CD4-positive, alpha-beta T cell treated with Interleukin-10 for 1 hour (primary cell): Measurements from ENCODE around the gene OR2V2.

Source experiments
- DNase-seq: peaks from one replicate; pipeline ENCODE4 v3.0.0-alpha.2; 2020

Gene OR2V2

DNA sequence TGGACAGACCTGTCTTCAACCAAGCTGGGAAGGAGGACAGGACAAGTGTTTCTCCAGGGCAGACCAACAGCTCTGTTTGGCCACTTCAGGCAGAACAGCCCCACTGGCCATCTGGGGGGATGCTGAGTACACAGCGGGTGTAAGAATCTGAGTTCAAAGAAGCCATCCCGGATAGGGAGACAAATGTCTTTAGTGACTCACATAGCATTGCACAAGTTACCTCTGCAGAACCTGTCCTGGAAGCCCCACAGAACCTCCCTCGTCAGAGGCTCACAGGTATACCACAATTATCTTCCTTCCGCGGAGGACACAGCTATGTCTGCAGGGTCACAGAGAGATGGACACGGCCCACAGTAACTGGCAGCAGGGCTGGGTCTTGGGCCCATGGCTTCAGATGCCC lies 2.0 kb downstream of the OR2V2 start:
- no peak for DNase-seq

DNA sequence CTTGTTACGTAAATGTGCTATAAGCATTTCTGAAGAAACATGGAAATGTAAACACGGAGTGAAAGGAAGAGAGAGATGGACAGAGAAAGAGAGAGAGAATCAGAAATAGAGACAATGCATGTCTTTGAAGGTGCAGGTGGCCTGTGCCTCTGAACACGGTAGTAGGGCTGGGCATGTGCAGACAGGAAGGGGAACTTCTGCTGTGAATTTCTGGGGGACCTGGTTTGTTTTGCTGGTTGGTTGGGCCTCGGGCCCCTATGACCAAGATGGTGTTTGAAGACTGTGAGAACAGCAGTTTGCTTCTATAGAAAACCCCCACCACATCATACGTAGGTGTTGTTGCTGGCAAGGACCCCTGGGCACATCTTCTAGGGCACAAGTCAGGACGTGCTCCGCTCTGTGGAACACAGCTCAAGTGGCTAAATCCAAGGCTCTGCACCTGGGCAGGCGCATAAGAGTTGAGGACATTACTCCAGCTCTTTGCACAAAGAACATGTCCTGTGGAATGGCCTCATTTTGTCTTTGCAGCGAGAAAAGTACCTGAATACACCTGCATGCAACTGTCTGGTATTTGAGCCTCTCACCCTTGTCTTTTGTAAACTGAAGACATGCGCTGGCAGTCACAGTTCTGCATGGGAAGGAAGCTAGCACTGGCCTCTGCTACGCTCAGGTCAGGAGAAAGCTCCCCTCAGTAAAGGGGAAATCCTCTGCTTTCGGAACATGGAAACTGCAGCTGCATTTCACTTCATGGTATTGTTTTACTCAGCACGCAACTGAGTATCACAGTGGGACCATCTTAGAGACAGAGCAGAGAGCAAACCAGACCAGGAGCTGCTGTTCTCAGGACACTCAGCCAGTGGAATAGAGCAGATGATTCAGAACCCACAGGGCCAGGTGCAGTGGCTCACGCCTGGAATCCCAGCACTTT lies 2.7 kb downstream of the OR2V2 start:
- no peak for DNase-seq

DNA sequence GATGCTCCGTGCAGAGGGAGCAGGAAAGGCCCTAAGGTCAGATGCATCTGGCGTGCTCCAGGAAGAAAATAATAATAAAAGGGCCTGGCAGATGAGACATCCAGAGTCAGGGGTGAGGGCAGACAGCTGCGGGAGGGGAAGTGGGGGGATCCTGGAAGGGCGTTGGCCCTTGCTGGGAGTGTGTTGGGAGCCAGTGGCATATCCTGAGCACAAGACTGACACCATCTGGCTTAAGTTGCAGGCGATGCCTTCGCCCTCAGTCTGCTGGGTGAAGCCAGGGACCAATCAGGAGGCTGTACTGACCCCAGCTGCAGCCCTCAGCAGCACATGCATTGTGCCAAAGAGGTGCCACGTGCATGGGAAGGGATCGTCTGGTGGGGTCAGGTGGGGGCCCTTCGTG lies 3.8 kb downstream of the OR2V2 start:
- DNase-seq: no peak

DNA sequence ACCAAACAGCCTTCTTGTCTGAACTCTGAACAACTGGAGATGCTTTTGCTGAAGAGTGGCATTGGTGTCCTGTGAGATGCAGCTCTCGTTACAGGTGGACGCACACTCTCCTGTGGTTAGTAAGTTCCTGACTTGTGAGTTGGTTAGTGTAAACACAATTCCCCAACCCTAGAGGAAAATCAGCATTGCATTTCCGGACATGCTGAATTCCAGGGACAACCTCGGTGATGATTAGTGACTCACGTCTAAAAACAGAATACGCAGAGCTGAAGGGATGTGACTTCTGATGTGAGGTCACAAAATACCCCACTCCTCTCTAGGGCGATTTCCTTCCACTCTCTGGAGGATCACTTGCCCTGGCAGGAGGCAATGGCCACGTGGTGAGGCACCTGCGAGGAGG lies 5.0 kb downstream of the OR2V2 start:
- DNase-seq: no peak

DNA sequence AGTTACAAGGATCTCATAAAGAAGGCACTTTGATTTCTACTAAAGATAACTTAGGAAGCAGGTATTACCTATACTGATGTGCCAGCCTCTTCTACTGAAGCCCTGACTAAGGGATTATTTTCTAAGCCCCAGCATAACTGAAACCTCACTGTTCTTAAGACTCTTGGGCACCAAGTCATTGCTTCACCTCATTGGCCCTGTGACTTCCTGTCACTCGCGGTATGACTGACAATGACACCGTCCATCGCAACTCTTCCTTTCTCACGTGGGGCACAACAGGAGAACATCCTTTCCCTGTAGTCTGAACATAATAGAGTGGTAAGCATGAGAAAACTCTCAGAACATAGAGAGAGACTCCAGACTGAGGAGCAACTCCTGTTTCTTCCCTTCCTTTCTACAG lies 6.4 kb downstream of the OR2V2 start:
- no peak for DNase-seq

DNA sequence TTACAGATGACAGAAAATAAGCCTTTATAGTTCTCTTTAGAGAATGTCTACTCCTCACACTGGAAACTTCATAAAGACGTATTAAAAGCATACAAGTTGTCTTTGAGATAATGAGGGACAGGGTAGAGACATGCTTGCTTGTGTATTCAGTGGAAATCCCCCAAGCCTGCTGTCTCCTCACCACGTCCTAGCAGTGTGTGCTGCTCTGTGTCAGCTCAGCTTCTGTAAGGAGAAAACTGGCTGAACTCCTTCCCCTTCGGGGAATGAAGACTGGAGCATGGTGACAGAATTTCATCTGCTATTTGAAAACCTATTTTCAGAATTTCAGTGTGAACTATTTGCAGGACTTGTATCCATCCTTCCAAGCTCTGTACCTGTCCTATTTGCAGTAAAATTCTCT lies 9.4 kb downstream of the OR2V2 start:
- DNase-seq: no peak

DNA sequence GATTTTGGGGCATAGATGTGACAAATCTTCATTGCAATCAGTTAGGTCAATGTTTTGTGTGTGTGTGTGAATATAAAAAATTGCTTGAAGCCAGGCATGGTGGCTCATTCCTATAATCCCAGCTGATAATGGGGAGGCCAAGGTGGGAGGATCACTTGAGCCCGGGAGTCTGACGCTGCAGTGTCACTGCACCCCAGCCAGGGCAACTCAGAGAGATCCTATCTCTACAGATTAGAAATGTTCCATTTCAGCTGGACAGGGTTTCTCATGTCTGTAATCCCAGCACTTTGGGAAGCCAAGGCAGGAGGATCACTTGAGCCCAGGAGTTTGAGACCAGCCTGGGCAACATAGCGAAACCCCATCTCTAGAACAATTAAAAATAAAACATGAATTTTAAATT lies 11.5 kb downstream of the OR2V2 start:
- no peak for DNase-seq

DNA sequence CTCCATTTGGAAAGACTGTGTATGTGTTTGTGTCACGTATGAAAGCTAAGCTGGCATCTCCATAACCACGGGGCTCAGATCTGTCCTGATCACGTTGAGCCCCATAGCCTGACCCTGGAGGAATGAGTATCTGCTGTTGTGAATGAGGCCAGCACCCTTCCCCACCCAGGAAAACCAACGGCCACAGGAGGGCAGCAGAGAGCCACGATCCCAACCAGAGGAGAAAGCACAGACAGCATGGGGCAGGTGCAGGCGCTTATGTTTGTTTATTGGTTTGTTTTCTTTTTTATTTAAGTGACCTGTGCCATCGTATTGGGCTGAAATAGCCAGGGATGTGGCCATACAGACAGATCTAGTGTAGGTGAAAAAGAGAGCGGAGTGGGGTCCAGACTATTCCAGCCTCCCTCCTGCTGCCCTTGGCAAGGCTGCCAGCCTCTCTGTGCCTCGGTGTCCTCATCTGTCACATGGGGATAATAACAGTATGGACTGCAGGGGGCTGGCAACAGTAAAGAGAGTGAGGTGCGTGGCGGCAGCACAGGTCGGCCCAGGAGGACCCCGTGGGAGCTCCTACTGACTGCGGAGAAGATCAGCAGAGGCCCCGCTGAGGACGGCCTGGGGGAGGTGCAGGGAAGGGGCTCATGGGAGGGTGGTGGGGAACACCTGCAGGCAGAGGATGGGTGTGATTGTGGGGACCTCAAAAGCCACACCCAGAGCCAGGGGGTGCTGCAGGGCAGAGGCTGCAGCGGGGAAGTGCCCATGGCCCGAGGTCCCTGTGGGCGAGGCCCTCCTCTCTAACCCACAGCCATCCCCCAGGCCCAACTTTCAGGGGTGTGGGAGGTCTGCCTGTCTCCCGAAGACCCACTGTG lies 12.1 kb downstream of the OR2V2 start:
- DNase-seq: peak; percentile 92

DNA sequence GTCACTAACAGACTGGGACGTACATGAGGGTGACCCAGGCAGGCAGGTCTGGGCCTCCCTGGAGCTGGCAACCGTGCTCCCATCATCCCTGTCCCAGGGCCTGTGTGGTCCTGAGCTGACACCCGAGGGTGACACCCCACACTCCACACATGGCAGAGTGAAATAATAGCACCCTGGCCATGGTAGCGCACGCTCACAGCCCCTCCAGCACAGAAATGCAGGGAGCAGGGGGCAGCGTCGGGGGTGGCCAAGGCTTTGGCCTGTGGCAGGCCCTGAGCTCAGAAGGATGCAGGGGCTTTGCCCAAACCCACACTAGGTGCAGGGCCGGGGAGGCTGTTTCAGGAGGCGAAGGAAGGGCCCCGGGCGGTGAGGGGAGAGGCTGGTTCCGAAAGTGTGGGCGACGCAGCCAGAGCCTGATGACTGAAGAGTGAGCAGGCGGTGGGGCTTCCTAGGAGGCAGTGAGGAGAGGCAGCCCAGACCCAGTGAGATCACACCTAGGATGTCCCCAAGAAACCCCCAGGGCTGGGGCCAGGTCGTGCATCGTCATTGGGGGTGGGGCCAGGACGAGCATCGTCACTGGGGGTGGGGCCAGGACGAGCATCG lies 12.9 kb downstream of the OR2V2 start:
- DNase-seq: peak; percentile 87

DNA sequence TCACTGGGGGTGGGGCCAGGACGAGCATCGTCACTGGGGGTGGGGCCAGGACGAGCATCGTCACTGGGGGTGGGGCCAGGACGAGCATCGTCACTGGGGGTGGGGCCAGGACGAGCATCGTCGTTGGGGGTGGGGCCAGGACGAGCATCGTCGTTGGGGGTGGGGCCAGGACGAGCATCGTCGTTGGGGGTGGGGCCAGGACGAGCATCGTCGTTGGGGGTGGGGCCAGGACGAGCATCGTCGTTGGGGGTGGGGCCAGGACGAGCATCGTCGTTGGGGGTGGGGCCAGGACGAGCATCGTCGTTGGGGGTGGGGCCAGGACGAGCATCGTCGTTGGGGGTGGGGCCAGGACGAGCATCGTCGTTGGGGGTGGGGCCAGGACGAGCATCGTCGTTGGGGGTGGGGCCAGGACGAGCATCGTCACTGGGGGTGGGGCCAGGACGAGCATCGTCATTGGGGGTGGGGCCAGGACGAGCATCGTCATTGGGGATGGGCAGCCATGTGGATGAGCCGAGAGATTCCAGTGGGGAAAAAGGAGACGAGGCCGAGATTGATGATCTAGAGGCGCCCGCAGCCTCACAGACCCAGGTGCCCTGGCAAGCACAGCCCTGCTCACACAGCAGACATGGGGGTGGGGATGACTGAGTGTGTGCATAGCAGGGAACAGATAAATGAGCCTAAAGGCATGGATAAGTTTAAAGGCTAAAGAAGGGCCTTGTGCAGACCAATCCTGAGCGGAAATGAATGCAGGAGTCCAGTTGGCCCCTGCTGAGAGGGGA lies 13.6 kb downstream of the OR2V2 start:
- peak; percentile 74 for DNase-seq

DNA sequence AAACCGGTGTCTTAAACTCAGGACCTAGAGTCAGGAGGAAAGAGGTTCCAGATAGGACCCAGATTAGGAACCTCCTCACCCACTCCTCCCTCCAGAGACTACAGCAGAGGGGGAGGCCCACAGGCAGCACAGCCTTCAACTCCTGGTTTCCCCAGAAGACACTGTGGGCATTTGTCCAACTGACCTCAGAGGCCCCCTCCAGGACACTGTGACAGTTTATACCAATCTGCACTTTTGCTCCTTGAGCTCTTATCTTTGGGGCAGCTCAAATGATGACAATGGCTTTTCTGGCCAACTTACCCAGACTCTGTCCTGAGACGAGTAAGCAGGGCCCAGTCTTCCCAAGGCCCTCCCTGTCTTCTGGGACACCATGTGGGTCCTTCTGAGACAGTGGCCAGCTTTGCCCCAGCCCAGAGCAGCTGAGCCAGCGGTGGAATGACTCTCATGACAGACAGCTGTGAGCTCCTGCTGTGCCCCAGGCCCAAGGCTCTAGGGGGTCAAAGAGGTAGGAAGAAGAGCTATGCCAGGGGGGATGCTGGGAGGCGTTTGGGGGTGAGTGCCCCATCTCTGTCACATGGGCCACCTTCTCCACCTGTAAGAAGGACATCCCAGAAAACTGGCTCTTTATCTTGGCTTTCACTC lies 14.3 kb downstream of the OR2V2 start:
- no peak for DNase-seq

DNA sequence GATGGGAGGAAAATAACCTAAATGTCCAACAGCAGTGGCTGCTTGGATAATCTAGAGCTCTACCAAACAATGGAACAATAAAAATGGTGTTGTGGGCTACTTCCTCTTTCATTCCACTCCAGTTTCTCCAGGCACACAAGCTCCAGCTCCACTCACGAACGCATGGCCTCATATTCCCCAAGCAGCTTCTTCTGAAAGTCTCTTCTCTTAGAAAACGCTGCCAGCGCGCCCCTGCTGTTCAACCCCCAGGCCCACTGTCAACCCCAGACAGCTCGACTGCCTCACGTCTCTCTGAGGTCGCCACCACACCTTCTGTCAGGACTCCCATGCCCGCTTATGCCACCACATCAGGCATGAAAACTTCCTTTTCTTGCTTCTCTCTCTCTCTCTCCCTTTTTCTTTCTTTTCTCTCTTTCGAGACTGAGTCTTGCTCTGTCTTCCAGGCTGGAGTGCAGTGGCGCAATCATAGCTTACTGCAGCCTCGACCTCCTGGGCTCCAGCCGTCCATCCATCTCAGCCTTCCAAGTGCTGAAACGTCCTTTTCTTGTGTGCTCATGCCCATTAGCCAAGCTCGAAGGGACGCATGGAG lies 16.2 kb downstream of the OR2V2 start:
- no peak for DNase-seq

DNA sequence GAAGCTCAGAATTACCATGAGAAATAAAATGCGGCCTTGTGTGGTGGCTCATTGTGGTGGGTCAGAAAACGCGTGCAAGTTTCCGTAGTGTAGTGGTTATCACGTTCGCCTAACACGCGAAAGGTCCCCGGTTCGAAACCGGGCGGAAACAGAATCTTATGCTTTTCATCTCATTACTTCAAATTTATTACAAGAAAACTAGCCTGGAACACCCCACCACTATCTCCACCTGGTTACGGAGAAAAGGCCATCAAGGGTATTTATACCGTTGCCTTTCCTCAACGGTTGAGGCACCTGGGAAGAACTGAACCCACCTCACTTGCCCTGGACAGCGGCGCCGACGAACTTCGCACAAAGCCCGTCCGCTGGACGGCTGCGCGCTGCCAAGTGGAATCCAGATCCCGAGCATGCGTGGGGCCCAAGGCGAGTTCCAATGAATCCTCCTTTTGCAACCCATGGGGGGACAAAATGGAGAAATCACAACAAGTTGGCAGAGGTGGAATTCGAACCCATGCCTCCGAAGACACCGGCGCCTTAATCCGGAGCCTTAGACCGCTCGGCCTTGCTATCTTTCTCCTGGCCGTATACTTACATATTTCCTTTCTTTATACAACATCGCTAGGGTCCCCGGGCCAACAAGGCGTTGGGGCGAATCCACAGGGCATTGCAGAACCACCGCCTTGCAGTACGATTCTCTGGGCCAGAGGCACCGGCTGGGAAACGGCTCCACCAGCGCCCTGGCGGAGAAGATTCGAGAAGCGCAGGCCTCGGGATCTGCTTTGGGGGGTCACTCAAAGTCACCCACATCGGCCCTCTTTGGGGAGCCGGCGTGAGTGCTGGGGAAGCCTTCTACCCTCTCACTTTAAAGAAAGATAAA lies 16.9 kb downstream of the OR2V2 start:
- DNase-seq: no peak

DNA sequence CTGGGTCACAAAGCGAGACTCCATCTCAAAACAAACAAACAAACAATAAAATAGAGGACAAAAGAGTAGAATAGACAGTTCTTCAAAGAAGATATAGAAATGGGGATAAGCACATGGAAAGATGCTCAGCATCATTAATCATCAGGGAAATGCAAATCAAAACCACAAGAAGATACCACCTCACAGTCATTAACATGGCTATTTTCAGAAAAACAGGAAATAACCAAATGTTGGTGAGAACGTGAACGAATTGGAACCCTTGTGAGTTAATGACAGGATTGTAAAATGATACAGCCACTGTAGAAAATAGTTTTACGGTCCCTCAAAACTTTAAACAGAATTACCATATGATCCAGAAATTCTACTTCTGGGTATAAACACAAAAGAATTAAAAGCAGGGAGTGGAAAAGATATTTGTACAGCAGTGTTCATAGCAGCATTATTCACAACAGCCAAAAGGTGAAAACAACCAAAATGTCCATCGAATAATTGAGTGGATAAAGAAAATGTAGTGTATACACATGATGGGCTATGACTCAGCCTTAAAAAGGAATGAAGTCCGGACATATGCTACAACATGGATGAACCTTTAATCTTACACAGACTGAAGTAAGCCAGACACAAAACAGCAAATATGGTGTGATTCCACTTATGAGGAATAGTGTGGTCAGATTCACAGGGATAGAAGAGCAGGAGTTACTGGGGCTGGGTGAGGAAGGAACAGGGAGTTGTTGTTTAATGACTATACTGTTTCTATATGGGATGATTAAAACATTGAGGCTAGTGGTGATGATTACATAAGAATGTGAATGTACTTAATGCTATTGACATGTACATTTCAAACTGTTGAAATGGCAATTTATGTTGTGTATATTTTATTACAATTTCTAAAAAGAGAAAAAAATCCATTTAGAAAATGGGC lies 19.7 kb downstream of the OR2V2 start:
- no peak for DNase-seq

DNA sequence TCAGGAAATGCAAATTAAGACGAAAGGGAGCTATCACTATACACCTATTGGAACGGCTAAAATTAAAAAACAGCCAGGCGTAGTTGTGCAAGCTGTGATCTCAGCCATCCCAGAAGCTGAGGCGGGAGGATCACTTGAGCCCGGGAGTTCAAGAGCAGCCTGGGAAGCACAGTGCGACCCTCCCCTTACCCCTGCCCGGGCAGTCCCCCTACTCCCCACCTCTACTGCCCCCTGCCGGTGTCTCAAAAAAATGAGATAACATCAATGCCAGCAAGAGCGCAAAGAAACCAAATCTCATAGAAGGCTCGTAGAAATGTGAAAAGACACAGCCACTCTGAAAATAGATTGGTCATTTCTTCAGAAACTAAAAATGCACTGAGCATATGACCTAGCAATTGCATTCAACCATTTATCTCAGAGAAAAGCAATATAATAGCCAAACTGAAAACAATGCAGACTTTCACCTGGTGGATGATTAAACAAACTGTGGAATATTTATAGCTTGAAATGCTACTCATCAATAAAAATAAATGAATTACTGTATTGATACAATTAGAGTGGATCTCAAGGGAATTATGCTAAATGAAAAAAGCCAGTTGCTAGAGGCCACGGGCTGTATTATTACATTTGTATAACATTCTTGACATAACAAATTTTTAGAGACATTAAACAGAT lies 20.6 kb downstream of the OR2V2 start:
- DNase-seq: no peak

DNA sequence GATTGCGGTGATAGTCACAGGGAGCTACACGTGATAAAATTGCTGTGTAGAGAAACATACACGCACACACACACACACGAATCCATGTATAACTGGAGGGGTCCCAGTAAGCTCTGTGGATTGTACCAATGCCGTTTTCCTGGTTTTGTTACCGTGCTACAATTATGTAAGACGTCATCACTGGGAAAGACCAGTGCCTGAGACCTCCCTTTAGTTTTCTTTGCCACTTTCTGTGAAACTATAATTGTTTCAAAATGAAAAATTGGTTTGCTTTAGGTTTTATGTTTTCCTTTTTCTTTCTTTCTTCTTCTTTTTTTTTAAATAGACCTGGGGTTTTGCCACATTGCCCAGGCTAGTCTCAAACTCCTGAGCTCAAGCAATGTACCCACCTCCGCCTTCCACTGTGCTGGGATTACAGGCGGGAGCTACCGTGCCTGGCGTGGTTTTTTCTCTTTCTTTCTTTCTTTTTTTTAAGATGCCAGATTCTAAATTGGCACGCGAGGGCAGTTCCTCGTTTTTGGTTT lies 21.3 kb downstream of the OR2V2 start:
- no peak for DNase-seq

DNA sequence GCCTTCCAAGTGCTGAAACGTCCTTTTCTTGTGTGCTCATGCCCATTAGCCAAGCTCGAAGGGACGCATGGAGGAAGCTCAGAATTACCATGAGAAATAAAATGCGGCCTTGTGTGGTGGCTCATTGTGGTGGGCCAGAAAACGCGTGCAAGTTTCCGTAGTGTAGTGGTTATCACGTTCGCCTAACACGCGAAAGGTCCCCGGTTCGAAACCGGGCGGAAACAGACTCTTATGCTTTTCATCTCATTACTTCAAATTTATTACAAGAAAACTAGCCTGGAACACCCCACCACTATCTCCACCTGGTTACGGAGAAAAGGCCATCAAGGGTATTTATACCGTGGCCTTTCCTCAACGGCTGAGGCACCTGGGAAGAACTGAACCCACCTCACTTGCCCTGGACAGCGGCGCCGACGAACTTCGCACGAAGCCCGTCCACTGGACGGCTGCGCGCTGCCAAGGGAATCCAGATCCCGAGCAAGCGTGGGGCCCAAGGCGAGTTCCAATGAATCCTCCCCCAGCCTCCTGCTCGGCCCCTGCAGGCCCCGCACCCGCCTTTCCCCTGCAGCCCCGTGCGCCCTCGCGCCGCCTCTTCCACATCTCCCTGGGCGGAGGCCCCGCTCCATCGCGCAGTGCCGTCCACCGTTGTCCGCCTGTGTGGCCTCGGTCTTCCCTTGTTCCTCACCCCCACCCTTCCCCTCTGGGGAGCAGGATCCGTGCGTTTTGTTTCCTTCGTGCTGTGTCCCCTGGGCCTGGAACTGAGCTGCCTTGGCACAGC lies 22.3 kb downstream of the OR2V2 start:
- DNase-seq: peak; percentile 58

DNA sequence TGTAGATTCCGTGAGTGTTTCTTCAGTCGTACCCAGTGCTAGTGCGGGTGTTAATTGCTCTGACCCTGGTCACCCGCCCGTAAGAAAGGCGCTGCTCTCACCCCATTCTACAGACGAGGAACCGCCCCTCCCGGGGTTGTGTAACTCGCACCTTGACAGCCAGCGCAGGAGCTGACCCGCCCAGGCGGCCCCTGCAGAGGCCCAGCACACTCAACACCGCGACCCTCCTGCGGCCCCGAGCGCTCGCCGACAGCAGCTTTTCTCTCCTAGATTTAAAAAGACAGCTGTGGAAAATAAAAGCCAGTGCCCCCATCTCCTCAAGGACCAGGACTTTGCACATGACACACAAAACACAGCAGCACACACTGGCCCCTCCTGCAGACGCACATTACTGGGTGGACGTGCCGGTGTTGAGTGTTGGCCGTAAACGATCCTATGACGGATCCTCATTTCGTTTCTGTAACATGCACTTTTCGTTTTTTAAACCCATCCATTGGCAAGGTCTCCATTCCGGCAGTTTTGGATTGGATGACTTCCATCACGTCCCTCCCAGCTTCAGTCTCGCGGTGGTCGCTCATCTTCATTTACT lies 22.9 kb downstream of the OR2V2 start:
- DNase-seq: no peak
